Ovary (tissue), 1 donor: ENCODE measurements around the gene SARM1.

Source experiments
- EP300 ChIP-seq: sonication (generic); formaldehyde crosslinking; IDR thresholded peaks from one replicate; pipeline ENCODE4 v1.6.1; 2017; ENCODE audit warnings: antibody characterized with exemption
- POLR2A ChIP-seq: fragments of 450-650 bp; IDR thresholded peaks from one replicate; pipeline ENCODE4 v1.6.1; 2017; ENCODE audit warnings: antibody characterized with exemption, mild to moderate bottlenecking, moderate library complexity

DNA sequence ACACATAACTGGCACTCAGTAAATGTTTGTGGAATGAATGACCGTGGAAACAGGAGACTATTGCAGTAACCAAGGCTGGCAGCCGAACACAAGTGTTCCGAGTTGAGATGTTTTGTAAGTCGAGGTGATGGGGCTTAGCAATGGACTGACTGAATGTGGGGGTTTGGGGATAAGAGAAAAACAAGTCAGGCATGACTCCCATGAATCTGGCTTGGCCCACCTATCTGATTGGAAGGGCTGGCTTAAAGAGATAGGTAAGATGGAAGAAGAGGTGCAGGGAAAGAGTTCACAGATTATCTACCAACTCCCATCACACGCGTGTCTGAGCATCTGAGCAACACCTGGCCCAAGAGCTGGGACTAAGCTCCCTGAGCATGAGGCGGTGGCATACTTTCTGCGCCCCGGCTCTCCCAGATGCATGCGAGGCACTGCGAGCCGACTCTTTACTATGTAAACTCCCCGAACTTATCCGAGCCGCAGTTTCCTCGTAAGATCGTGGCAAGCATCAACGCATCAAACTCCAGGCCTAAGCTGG lies 36.8 kb upstream of the SARM1 start:
- no peak for TF ChIP-seq EP300
- TF ChIP-seq POLR2A: no peak
